Erythroblast (primary cell): Measurements from ENCODE around the gene POC1B.

Experiments used
- DNase-seq, 2 experiments: peaks; one replicate each; lab custom pipeline; 2025; lab: John Stamatoyannopoulos, UW
- GATA1 ChIP-seq: IDR thresholded peaks from 2 replicates; pipeline ENCODE4 v1.6.1; 2011; ENCODE audit warnings: low read depth, mild to moderate bottlenecking, control low read depth, low read length, moderate library complexity
- POLR2A ChIP-seq: IDR thresholded peaks from 2 replicates; pipeline ENCODE4 v1.6.1; 2011; ENCODE audit warnings: mild to moderate bottlenecking, low read length

The POC1B gene

GRCh38 chr12:89382328-89382727, 143.5 kb downstream of the POC1B start:
- TF ChIP-seq GATA1: no peak
- TF ChIP-seq POLR2A: no peak
- DNase-seq: no peak

DNA sequence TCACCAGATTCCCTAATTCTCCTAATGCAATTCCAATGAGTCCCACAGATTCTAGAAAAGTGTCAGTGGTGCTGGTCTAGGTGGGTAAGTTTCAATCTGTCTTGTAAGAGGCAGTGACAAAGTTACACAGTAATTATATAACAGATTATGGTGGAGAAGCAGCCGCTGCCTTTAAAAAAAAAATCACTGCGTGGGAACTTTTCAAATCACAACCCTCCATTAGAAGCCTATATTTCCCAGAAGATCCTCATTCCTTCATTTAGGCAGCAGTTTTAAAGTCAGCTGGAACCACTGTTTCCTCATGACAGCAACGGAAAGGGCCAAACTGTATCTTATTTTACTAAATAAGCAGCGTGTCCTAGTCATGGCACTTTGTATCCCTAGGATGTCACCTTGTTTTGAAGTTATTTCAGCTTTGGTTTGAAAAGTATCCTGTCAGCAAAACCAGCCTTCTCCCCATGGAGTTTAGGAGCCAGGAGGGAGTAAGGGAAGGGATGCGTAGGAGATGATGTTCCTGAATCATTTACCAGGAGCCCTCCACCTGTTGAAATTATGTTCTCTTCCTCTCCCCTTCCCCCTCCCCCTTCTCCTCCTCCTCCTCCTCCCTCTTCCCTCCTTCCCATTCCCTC, 145.9 kb downstream of the POC1B start:
- no peak for DNase-seq
- TF ChIP-seq GATA1 (no peak), POLR2A (no peak)

GRCh38 chr12:89379148-89379838, 146.6 kb downstream of the POC1B start:
- DNase-seq: no peak
- TF ChIP-seq POLR2A: no peak
- no peak for TF ChIP-seq GATA1

- TF ChIP-seq GATA1 (no peak), POLR2A (no peak)
- DNase-seq: no peak
Measured at GRCh38 chr12:89376844-89377243, 149.0 kb downstream of the POC1B start.

GRCh38 chr12:89376202-89376529, 149.7 kb downstream of the POC1B start:
- TF ChIP-seq POLR2A (no peak), GATA1 (no peak)
- DNase-seq: no peak

DNA sequence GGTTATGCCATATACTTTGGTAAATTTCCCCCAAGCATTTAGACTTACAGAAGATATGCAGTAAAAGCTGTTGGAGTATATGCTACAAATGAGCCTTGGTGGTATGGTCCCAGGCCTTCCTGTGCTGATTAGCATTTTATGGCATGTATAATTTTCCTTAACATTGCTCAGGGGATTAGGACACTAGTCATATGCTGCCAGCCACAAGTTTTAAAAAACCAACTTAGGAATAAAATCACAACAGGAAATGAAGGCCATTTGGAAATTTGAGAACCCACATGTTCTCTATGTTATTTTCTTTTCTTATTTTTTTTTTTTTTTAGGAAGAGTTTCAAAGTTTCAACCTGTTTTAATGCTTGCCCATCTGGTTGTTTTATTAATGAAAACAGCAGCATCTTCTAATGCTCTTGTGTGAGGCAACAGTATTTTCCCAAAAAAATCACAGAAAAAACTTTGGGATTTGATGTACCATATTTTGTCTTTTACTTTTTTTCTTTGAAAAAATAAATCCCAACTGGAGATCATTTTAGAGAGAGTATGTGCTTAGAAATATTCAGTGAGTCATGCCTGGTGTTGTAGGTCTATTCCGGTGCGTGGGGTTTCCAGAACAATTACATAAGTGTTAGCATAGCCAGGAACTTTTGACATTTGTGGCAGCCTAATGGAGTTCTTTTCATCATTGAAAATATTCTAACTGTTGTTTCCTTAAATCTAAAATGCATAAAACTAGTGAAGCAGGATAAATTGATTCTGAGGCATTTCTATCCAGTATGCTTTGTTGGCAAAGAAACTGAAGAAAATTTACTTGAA, 151.9 kb downstream of the POC1B start:
- no peak for DNase-seq
- TF ChIP-seq GATA1: no peak
- TF ChIP-seq POLR2A: no peak

DNA sequence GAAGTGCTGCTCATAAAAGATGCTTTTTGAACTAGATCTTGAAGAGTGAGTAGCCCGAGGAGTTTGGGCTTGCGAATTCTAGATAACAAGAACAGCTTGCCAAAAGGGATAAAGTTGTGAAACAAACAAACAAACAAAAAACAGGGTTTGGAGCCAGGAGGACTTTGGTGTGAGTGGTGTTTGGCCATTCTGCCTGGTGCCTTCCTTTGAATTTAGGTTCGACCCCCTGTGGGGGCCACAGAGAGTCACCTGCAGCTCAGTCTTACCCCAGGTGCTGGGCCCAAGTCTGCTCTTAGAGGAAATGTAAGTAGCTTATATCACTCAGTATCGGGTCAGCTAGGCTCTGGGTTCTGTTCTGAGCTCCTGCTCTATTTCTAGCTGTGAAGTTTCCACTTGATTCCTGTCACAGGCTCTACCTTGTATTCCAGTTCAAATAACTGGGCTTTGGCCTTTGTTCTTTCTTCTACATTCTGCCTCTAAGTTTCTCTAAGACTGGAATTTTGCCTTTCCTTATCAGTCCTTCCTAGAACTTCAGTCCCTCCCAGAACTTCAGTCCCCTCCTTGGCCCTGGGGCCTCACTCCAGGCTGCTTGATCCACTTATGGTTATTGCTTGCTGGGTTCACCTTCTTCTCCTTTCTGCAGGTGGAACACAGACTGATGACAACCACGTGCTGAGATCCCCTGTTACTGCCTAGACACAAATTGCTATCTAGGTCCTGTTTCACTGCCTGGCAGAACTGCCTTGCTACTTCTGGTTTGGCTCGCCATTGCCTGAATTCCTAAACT, 153.1 kb downstream of the POC1B start:
- peak; percentile 70 to 81 for DNase-seq
- TF ChIP-seq POLR2A: no peak
- TF ChIP-seq GATA1: no peak

DNA sequence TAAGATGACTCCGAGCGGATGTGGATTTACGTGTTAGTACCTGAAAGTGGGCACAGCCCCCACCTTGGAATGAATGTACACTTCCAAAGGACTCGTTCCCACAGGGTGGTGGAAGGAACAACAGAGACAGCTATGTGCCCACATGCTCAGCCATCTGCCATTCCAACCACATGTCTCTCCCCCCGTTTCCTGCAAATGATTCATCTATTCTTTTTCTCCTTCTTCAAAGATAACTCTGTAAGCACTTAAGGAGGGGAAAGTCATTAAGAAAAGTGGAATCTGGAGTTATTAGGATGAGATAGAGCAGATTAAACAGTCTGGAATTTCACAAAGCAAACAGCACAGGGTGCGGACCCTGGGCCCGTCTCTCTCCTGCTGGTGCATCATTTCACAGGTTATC, 155.0 kb downstream of the POC1B start:
- peak; percentile 22 to 29 for DNase-seq

GRCh38 chr12:89370421-89370831, 155.4 kb downstream of the POC1B start:
- peak; percentile 22 to 29 for DNase-seq
- no peak for TF ChIP-seq GATA1
- TF ChIP-seq POLR2A: no peak

More for the DNA sequence above, 155.0 kb downstream of the POC1B start:
- no peak for TF ChIP-seq POLR2A
- no peak for TF ChIP-seq GATA1
